ENCODE results near the gene TBL1Y.

GRCh38 chrY:7013051-7013450 lies 102.6 kb downstream of the TBL1Y start:
- TF ChIP-seq CTCF (IDR thresholded peaks at IDR 0.05), result no peak
- no peak for TF ChIP-seq POLR2A (IDR thresholded peaks at IDR 0.05)

All from uterus (tissue), 2 donors.